Hair follicular keratinocyte (primary cell): ENCODE data around the gene DDX31. TPM values are rescaled to one million over a fixed set of nuclear protein-coding genes. Genes with fewer than 3 reads are reported as not detected.

Source experiments
- total RNA-seq: library from RNA; depleted of rRNA; stranded (reverse); fragments of >200 nt; gene quantifications from 2 replicates; pipeline ENCODE4 v1.2.3, GENCODE V29; 2015

Gene DDX31
- total RNA-seq: 11.7 and 14.6 TPM in 2 replicates

DNA sequence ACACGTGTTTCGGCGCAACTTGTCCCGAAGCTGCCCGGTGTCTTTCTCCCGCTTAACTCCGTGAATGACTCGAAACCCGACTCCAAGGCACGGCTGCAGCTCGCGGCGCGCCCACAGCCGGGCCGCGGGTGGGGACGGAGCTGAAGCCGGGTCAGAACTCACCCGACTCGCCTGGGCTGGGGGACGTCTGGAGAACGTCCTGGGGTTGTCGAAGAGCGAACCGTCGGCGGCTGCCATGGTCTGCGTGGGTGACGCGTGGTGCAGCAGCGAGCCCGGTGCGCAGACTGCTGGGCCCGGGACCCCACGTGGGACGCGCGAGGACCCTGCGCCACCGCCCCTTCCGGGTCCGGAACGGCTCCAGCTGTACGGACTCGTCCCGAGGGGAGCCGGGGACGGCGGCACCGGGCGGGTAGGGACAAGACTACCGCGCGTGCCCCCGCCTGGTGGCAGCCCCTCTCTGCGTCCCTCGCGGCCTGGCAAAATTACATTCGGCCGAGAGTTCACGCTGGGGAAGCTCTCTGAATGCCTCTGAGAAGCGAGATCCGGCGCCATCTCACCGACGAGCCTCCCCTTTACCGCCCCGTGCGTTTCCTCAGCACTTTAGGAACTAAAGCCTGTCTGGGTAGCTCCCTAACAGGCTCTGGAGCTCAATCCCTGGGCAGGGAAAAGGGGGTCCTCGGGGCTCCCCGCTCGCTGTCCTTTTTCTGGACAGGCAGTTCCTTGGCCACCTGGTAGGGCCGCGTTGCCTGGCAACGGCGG, at the start of gene DDX31:
DDX31 (minus strand) TSS at position 286 of the 759 bp plus-strand sequence; CDS start at position 237, 49 bp downstream.

DNA sequence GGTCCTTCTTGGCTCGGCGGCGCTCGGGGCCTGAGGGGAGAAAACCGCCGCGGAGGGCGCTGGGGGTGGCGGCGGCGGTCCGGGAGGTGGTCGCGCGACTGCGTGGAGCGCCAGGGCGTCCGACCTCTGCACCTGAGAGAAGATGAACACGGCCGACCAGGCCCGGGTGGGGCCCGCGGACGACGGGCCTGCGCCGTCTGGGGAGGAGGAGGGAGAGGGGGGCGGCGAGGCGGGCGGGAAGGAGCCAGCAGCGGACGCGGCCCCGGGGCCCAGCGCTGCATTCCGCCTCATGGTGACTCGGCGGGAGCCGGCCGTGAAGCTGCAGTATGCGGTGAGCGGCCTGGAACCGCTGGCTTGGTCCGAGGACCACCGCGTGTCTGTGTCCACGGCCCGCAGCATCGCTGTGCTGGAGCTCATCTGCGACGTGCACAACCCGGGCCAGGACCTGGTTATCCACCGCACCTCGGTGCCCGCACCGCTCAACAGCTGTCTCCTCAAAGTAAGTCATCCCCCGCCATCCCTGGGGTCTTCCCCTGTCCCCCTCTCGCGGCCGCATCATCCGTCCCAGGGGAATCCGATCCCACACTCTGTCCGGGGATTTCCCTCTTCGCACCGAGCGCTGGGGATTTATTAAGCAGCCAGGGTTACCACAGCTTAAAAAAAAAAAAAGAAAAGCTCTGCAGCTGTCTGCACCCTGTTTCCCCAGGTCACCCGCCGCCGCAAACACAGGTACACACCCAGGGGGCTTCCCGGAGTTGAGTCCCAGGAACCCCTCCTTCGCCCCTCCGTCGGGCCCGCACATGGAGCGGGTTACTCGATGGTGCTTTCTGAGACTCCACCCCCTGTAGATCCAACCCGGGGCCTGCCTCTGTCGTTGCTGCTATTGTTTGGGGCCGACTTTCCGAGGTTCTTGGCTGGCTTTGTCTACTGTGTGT, 941 bp upstream of the DDX31 start, which contains the start of gene GTF3C4:
GTF3C4 (plus strand) TSS at position 8 of the 935 bp plus-strand sequence; CDS start at position 143, 135 bp downstream.

DNA sequence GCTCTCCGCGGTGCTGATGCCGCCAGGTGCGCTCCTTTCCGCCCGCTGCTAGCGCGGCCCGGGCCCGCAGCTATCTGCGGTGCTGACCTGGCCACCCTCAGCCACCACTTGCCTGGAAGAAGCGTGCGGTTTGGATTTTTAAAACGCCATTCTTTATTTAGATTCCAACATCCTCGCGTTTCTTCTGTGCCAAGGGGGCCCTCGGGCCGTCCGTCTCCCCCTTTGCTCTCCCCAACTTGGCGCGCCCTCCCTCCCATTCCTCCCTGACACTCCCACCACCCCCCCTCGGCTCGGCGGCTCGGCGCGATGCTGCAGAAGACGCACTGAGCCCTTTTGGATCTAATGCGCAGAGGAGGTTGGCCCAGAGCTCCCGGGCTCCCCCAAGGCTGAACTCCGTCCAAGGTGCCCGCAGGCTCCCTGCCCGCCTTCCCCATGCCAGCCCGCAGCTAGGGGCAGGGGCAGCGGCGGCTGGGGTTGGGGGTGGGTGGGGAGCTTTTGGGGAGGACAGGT, 87.5 kb downstream of the DDX31 start, which contains the start of gene BARHL1:
BARHL1 (plus strand) TSS at position 331 of the 510 bp plus-strand sequence. CDS start 192 bp downstream, outside the sequence.

Other genes starting within 250 kb of the DDX31 start
- not detected in 2 replicates for gene BARHL1, start 87.4 kb downstream of the DDX31 start, total RNA-seq
- 8.3 and 10.5 TPM in 2 replicates for gene GTF3C4, start 481 bp upstream of the DDX31 start, total RNA-seq
- 0.39 and 0.46 TPM in 2 replicates for gene AK8, start 208.3 kb upstream of the DDX31 start, total RNA-seq
- 4.5 and 5.6 TPM in 2 replicates for gene SPACA9, start 208.9 kb upstream of the DDX31 start, total RNA-seq